Skeletal muscle satellite cell (primary cell): ENCODE results near the gene PLAGL1. TPM values are rescaled to one million over a fixed set of nuclear protein-coding genes. Genes with fewer than 3 reads are reported as not detected.
"Not testable (repeated sequence)": the region's sequence is repeated elsewhere in the genome, so short reads cannot be mapped to it uniquely, and the experiment has no call there.

ENCODE experiments used
- H3K27me3 ChIP-seq: 2 replicates; pipeline ENCODE4 v1.7.0; 2013; ENCODE audit warnings: low read length; ENCODE audit not compliant: control insufficient read depth, insufficient read depth
- H3K36me3 ChIP-seq: 2 replicates; pipeline ENCODE4 v1.7.0; 2013; ENCODE audit warnings: mild to moderate bottlenecking, control low read depth, low read length; ENCODE audit not compliant: insufficient read depth
- H3K4me1 ChIP-seq: 2 replicates; pipeline ENCODE4 v1.7.0; 2013; ENCODE audit warnings: low read length; ENCODE audit not compliant: control insufficient read depth, insufficient read depth
- H3K4me2 ChIP-seq: 2 replicates; pipeline ENCODE4 v1.7.0; 2013; ENCODE audit warnings: mild to moderate bottlenecking, low read length
- H3K4me3 ChIP-seq: 2 replicates; pipeline ENCODE4 v1.7.0; 2013; ENCODE audit warnings: low read length
- H3K9ac ChIP-seq: 2 replicates; pipeline ENCODE4 v1.7.0; 2013; ENCODE audit warnings: mild to moderate bottlenecking, low read depth, low read length, moderate library complexity
- H3K9me3 ChIP-seq: replicated peaks from 2 replicates; pipeline ENCODE4 v1.7.0; 2013; ENCODE audit warnings: mild to moderate bottlenecking, control low read depth, low read length
- total RNA-seq: library from RNA; depleted of rRNA; stranded (reverse); fragments of >200 nt; gene quantifications from 2 replicates; pipeline ENCODE4 v1.2.3, GENCODE V29; 2012; rRNA removed

Gene PLAGL1, protein sequence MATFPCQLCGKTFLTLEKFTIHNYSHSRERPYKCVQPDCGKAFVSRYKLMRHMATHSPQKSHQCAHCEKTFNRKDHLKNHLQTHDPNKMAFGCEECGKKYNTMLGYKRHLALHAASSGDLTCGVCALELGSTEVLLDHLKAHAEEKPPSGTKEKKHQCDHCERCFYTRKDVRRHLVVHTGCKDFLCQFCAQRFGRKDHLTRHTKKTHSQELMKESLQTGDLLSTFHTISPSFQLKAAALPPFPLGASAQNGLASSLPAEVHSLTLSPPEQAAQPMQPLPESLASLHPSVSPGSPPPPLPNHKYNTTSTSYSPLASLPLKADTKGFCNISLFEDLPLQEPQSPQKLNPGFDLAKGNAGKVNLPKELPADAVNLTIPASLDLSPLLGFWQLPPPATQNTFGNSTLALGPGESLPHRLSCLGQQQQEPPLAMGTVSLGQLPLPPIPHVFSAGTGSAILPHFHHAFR
- total RNA-seq, result 17.2 and 26.9 TPM in 2 replicates

DNA sequence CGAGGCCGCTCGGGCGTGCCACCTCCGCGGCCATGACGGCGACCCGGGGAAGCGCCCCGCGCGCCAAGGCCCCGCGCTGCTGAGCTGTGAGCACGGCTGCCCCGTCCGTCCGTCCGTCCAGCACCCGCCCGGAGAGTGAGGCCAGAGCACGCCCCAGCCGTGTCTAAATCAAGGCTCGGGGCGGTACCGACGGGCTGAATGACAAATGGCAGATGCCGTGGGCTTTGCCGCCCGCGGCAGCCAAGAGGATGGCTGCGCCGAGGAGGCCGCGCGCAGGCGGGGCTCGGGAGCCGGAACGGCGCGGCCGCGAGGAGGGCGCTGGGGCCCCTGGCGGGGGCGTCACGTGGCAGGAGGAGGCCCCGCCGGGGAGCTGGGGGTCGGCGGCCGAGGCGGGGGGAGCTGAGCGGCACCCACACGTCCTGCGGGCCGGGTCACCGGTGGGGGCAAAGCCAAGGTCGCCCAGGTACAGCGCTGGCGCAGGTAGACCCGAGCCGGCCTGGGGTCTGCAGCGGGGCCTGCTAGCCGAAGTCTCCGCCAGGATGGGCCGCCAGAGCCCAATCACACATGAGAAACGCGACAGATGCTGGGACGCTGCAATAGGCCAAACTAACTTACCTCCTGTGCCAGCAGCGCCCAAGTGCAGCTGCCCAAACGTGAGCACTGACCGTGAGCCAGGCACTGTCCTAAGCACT is at the start of gene PLAGL1:
Gene PLAGL1, minus strand, starts transcription at position 140 of the 692 bp plus-strand sequence. CDS start 60,123 bp downstream, outside the sequence.
- Histone ChIP-seq H3K4me2 (peak within 1 kb of the TSS; percentile 79), H3K9me3 (no peaks in the 10 kb centered on the region), H3K27me3 (peaks cover 5% of the 10 kb centered on the region), H3K36me3 (no peaks in the 10 kb centered on the region), H3K9ac (peak within 1 kb of the TSS; percentile 82), H3K4me1 (peaks cover 4% of the 10 kb centered on the region), H3K4me3 (peak within 1 kb of the TSS; percentile 74)

DNA sequence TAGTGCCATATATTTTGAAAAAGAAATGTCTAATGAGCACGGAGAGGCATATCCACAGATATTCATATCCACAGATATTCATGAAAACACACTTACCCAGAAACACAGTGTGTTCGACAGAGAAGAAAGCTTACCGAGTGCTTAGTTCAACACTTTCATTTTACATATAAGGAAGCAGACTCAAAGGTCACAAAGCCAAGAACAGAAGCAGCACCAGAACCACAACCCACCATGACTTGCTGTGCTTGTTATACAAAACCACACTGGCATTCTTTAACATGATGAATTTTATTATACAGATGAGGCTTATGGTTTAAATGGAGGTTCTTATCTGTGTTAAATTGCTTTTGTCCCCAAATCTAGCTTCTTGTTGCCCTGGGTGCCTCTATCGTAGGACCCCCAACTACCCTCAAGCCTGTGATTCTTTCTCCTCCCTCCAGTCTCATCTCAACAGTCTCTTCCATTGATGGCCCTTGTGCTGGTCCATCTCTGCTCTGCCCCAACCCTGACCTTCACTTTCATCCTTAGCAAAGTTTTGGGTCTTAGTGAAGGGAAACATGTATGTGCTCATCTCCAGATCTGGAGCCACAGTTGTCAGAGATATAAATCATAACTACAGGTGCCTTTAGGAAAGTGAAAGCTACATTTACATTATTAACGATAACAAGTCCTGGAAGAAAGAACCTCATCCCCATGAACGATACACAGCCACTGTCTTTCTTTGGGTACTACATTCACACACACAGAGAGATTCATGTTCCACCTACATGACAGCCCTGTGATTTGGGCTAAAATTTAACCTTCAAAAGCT is 47.3 kb upstream of the PLAGL1 start:
- no peaks in the 10 kb centered on the region for H3K9me3 ChIP-seq
- H3K4me1 ChIP-seq, result no peaks in the 10 kb centered on the region
- H3K9ac ChIP-seq, result no peak overlapping the region
- H3K27me3 ChIP-seq, result peaks cover 10% of the 10 kb centered on the region
- H3K4me3 ChIP-seq, result no peak overlapping the region
- H3K36me3 ChIP-seq, result no peaks in the 10 kb centered on the region
- H3K4me2 ChIP-seq, result no peak overlapping the region

DNA sequence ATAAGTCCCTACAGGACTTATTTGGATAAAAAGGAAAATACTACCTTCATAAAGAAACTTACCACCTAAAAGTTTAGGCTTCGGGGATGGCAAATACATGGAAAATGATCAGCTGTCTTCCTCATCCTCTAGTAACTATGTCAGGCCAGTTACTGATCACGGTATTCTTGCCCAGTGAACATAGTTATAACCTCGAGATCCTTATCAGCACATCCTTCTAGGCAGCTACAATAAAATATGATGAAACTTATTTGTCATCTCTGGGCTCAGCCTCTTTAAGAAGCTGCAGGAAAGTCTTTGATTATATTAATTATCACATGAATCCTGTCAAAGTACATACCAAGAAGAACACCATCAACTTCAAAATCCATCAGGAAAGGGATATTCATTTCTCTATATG is 45.5 kb upstream of the PLAGL1 start:
- H3K4me1 ChIP-seq, result no peaks in the 10 kb centered on the region
- no peaks in the 10 kb centered on the region for H3K9me3 ChIP-seq
- no peak overlapping the region for H3K4me2 ChIP-seq
- no peaks in the 10 kb centered on the region for H3K36me3 ChIP-seq
- no peak overlapping the region for H3K9ac ChIP-seq
- H3K4me3 ChIP-seq, result no peak overlapping the region
- H3K27me3 ChIP-seq, result peaks cover 14% of the 10 kb centered on the region

DNA sequence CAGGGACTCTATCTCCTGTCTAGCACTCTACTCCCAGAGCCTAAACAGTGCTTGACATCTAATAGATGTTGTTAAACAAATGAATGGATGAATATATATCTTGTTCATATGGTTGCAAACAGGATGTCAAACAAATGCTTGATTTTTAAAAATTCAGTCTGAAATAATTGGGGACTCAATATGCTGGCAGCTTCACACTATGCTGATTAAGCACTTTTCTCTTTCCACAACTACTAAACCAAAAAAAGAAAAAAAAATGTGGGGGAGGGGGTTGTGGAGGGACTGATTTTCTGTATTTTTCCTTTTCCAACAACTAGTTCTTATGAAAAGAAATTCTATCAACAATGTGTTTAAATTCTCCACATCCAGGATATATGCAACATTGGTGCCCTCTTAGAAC is 44.4 kb upstream of the PLAGL1 start:
- Histone ChIP-seq H3K27me3 (peaks cover 14% of the 10 kb centered on the region), H3K36me3 (no peaks in the 10 kb centered on the region)

DNA sequence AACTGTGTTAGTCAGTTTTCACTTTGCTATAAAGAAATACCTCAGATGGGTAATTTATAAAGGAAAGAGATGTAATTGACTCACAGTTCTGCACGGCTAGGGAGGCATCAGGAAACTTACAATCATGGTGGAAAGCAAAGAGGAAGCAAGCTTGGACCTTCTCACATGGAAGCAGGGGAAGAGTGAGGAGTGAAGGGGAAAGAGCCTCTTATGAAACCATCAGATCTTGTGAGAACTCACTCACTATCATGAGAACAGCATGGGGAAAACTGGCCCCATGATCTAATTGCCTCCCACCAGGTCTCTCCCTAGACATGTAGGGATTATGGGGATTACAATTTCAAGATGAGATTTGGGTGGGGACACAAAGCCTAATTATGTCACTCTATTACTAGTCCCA is 41.3 kb upstream of the PLAGL1 start:
- H3K9ac ChIP-seq, result no peak overlapping the region
- H3K9me3 ChIP-seq, result no peaks in the 10 kb centered on the region
- H3K4me3 ChIP-seq, result no peak overlapping the region
- H3K4me2 ChIP-seq, result no peak overlapping the region
- no peaks in the 10 kb centered on the region for H3K36me3 ChIP-seq
- no peaks in the 10 kb centered on the region for H3K4me1 ChIP-seq
- H3K27me3 ChIP-seq, result peaks cover 7% of the 10 kb centered on the region

More for the DNA sequence above, 44.4 kb upstream of the PLAGL1 start:
- Histone ChIP-seq H3K4me2 (no peak overlapping the region), H3K9ac (no peak overlapping the region), H3K4me3 (no peak overlapping the region), H3K9me3 (no peaks in the 10 kb centered on the region), H3K4me1 (no peaks in the 10 kb centered on the region)

DNA sequence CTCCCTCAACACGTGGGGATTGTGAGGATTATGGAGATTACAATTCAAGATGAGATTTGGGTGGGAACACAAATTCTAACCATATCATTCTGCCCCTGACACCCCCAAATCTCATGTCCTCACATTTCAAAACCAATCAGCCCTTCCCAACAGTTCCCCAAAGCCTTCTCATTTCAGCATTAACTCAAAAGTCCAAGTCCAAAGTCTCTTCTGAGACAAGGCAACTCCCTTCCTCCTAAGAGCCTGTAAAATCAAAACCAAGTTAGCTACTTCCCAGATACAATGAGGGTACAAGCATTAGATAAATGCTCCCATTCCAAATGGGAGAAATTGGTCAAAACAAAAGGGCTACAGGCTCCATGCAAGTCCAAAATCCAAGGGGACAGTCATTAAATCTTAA is 39.6 kb upstream of the PLAGL1 start:
- Histone ChIP-seq H3K4me3 (no peak overlapping the region), H3K36me3 (no peaks in the 10 kb centered on the region), H3K9ac (no peak overlapping the region), H3K27me3 (peaks cover 7% of the 10 kb centered on the region), H3K9me3 (no peaks in the 10 kb centered on the region), H3K4me1 (no peaks in the 10 kb centered on the region), H3K4me2 (no peak overlapping the region)

DNA sequence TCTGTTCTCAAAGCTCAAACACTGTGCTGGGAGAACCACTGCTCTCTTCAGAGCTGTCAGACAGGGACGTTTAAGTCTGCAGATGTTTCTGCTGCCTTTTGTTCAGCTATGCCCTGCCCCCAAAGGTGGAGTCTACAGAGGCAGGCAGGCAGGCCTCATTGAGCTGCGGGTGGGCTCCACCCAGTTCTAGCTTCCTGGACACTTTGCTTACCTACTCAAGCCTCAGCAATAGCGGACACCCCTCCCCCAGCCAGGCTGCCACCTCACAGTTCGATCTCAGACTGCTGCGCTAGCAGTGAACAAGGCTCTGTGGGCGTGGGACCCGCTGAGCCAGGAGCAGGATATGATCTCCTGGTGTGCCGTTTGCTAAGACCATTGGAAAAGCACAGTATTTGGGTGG is 38.6 kb upstream of the PLAGL1 start:
- not testable (repeated sequence) for H3K4me1 ChIP-seq, H3K36me3 ChIP-seq, H3K27me3 ChIP-seq, H3K9ac ChIP-seq, H3K4me2 ChIP-seq, H3K4me3 ChIP-seq, H3K9me3 ChIP-seq

DNA sequence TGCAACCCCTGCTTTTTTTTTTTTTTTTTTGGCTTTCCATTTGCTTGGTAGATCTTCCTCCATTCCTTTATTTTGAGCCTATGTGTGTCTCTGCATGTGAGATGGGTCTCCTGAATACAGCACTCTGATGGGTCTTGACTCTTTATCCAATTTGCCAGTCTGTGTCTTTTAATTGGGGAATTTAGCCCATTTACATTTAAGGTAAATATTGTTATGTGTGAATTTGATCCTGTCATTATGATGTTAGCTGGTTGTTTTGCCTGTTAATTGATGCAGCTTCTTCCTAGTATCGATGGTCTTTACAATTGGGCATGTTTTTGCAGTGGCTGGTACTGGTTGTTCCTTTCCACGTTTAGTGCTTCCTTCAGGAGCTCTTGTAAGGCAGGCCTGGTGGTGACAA is 36.9 kb upstream of the PLAGL1 start:
- not testable (repeated sequence) for H3K36me3 ChIP-seq, H3K4me1 ChIP-seq, H3K9ac ChIP-seq, H3K4me3 ChIP-seq, H3K27me3 ChIP-seq, H3K9me3 ChIP-seq, H3K4me2 ChIP-seq

DNA sequence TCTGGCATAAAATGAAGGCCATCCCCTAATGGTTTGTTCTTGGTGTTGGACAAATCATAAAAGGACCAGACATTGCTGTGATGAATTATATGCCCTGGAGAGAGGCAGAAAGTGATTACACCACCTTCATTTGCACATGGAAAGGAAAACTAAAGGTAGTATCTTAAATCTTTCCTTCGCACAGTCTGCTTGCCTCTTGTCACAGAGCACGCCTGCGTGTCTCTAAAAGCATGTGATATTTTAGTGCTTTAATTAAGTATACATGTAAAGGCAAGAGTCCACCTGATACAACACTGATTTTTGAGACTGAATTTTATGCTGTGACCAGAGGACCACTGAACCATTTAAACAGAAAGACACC is 28.8 kb upstream of the PLAGL1 start:
- H3K9ac ChIP-seq, result no peak overlapping the region
- peak overlapping the region; percentile 70 for H3K4me2 ChIP-seq
- no peaks in the 10 kb centered on the region for H3K9me3 ChIP-seq
- H3K4me3 ChIP-seq, result no peak overlapping the region
- no peaks in the 10 kb centered on the region for H3K36me3 ChIP-seq
- no peaks in the 10 kb centered on the region for H3K27me3 ChIP-seq
- H3K4me1 ChIP-seq, result peaks cover 5% of the 10 kb centered on the region

DNA sequence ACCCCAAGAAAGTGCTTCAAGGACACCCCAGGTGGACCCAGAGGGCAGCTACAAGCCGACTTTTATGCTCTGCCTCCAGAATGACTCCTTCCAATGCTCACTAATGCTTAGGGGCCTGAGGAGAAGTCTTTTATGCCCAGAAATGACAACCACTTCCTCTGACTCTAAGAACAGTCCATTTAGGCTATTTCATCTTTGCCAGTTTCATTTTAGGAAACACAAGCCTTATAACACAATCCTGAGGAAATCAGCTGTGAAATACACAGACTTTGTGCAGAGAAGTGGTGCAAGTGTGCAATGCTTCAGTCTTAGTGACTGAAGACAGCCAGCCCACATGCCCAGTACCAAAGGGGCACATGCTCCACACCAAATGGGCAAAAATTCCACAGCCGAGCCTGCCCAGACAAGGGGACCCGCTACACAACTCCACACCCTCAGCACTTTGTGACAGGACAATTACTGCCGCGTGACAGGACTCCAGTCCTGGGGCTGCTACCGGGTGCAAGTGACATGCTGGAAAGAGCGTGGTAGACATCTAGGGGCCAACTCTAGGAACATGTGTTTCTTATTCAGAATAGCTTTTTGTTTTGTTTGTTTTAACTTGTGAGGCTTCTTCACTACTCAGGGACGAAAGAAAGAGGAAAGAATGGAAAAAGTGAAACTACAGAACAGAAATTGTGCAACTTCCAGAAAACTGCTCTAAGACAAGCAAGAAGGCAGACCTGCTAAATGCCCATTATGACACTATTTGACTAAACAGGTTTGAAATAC is 28.2 kb upstream of the PLAGL1 start:
- H3K36me3 ChIP-seq, result no peaks in the 10 kb centered on the region
- H3K9ac ChIP-seq, result no peak overlapping the region
- peaks cover 5% of the 10 kb centered on the region for H3K4me1 ChIP-seq
- peak overlapping the region; percentile 49 for H3K4me3 ChIP-seq
- peak overlapping the region; percentile 70 for H3K4me2 ChIP-seq
- no peaks in the 10 kb centered on the region for H3K9me3 ChIP-seq
- H3K27me3 ChIP-seq, result no peaks in the 10 kb centered on the region

DNA sequence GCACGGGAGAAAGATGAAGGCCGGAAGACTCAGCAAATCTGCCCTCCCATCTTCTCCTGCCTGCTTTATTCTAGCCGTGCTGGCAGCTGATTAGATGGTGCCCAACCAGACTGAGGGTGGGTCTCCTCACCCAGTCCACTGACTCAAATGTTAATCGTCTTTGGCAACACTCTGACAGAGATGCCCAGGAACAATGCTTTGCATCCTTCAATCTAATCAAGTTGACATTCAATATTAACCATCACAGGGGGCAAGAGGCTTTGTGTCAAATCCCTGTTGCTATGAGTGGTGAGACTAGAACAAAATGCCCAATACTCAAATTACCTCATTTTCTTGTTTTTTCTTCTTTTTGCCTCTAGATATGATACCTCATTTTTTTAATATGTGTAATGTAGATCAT is 27.4 kb upstream of the PLAGL1 start:
- Histone ChIP-seq H3K9ac (no peak overlapping the region), H3K4me1 (peaks cover 5% of the 10 kb centered on the region), H3K4me2 (no peak overlapping the region), H3K4me3 (no peak overlapping the region), H3K36me3 (no peaks in the 10 kb centered on the region), H3K9me3 (no peaks in the 10 kb centered on the region), H3K27me3 (no peaks in the 10 kb centered on the region)
